Measurements from ENCODE around the gene AATK.

The AATK gene

GRCh38 chr17:81166033-81166492 lies at the start of gene AATK:
AATK (minus strand) TSS chr17:81166221; CDS start chr17:81165992, 229 bp downstream.
- no peak for DNase-seq (ENCODE audit: low read depth)

- no peak for DNase-seq (ENCODE audit: low read depth)
Measured at GRCh38 chr17:81213978-81214377, 48.0 kb upstream of the AATK start.

- no peak for DNase-seq (ENCODE audit: low read depth)
Measured at GRCh38 chr17:81212365-81212764, 46.3 kb upstream of the AATK start.

- DNase-seq (ENCODE audit: low read depth), result no peak
Measured at GRCh38 chr17:81210868-81211267, 44.8 kb upstream of the AATK start.

GRCh38 chr17:81210466-81210865 lies 44.4 kb upstream of the AATK start:
- DNase-seq (ENCODE audit: low read depth), result no peak

- DNase-seq (ENCODE audit: low read depth), result no peak
Measured at GRCh38 chr17:81209141-81209540, 43.1 kb upstream of the AATK start.

GRCh38 chr17:81208651-81209050 lies 42.6 kb upstream of the AATK start:
- no peak for DNase-seq (ENCODE audit: low read depth)

GRCh38 chr17:81207610-81208581 lies 41.9 kb upstream of the AATK start:
- DNase-seq (ENCODE audit: low read depth), result no peak

GRCh38 chr17:81206657-81207056 lies 40.6 kb upstream of the AATK start:
- DNase-seq (ENCODE audit: low read depth), result no peak

- no peak for DNase-seq (ENCODE audit: low read depth)
Measured at GRCh38 chr17:81206166-81206565, 40.1 kb upstream of the AATK start.

- no peak for DNase-seq (ENCODE audit: low read depth)
Measured at GRCh38 chr17:81204578-81204977, 38.6 kb upstream of the AATK start.

- no peak for DNase-seq (ENCODE audit: low read depth)
Measured at GRCh38 chr17:81203136-81203535, 37.1 kb upstream of the AATK start.

GRCh38 chr17:81202318-81202717 lies 36.3 kb upstream of the AATK start:
- no peak for DNase-seq (ENCODE audit: low read depth)

GRCh38 chr17:81200695-81201580 lies 34.9 kb upstream of the AATK start:
- DNase-seq (ENCODE audit: low read depth), result peak; percentile 23

- DNase-seq (ENCODE audit: low read depth), result no peak
Measured at GRCh38 chr17:81200201-81200600, 34.2 kb upstream of the AATK start.

GRCh38 chr17:81199482-81199830 lies 33.4 kb upstream of the AATK start:
- DNase-seq (ENCODE audit: low read depth), result no peak

- no peak for DNase-seq (ENCODE audit: low read depth)
Measured at GRCh38 chr17:81198826-81199481, 32.9 kb upstream of the AATK start.

GRCh38 chr17:81197831-81198490 lies 31.9 kb upstream of the AATK start:
- DNase-seq (ENCODE audit: low read depth), result no peak

- no peak for DNase-seq (ENCODE audit: low read depth)
Measured at GRCh38 chr17:81197409-81197795, 31.4 kb upstream of the AATK start.

- no peak for DNase-seq (ENCODE audit: low read depth)
Measured at GRCh38 chr17:81196505-81197408, 30.7 kb upstream of the AATK start.

All from GM04503 (cell line).